T-cell (primary cell): Measurements from ENCODE around the gene JDP2. TPM values are rescaled to one million over a fixed set of nuclear protein-coding genes. Genes with fewer than 3 reads are reported as not detected.
A peak's percentile ranks its signal among the peaks of the same experiment; 100 is the strongest.

Source experiments
- ATAC-seq, 4 experiments: fragments of 200-7000 bp in 3 of 4; fragments of 150-1000 bp in 1 of 4; cut with Tn5 transposase; replicated peaks in 1 of 4; 1 replicate in 3 of 4; 2 replicates in 1 of 4; pipeline ENCODE4 v1.10.0; 2021; ENCODE audit warnings: moderate library complexity in 3 of 4, mild to moderate bottlenecking in 2 of 4, moderate number of reproducible peaks in 1 of 4
- CTCF ChIA-PET, 2 donors: fragments of 300-600 bp; sonication (Branson Sonifier 250); formaldehyde crosslinking; loops; one replicate each; lab custom pipeline; 2022; ENCODE audit warnings: antibody characterized with exemption in 2 of 2; lab: Charles Lee
- POLR2A ChIA-PET, 2 donors: fragments of 300-600 bp; sonication (Branson Sonifier 250); formaldehyde crosslinking; loops; one replicate each; lab custom pipeline; 2022; ENCODE audit warnings: antibody characterized with exemption in 2 of 2; lab: Charles Lee
- DNase-seq, 35 experiments: peaks; one replicate each; pipeline versions ENCODE4 v3.0.0 to v3.0.0-alpha.2; 2013 to 2023
- H3K27ac ChIP-seq: one replicate; pipeline ENCODE4 v1.5.1; 2013; ENCODE audit warnings: low read length
- H3K27me3 ChIP-seq, 2 experiments: replicated peaks in 1 of 2; 1 replicate in 1 of 2; 2 replicates in 1 of 2; pipeline versions ENCODE4 v1.6.1 to v1.7.0; 2013; ENCODE audit warnings: low read length in 1 of 2, mixed read lengths in 1 of 2; ENCODE audit not compliant: control insufficient read depth in 2 of 2, insufficient read depth in 2 of 2; ENCODE audit errors: extremely low read depth in 1 of 2
- H3K36me3 ChIP-seq, 2 donors: 1 replicate in 1 of 2; 2 replicates in 1 of 2; pipeline versions ENCODE4 v1.6.1 to v1.7.0; 2013; ENCODE audit warnings: low read length in 1 of 2; ENCODE audit not compliant: control insufficient read depth in 2 of 2, insufficient read depth in 1 of 2; ENCODE audit errors: extremely low read depth in 1 of 2
- H3K4me1 ChIP-seq, 2 experiments: 1 replicate in 1 of 2; 2 replicates in 1 of 2; pipeline versions ENCODE4 v1.6.1 to v1.7.0; 2013; ENCODE audit warnings: low read length in 2 of 2, mixed read lengths in 1 of 2; ENCODE audit not compliant: insufficient read depth in 2 of 2, control insufficient read depth in 1 of 2; ENCODE audit errors: extremely low read depth in 1 of 2
- H3K4me3 ChIP-seq, 2 donors: 1 replicate in 1 of 2; 2 replicates in 1 of 2; pipeline versions ENCODE4 v1.5.1 to v1.7.0; 2013; ENCODE audit warnings: mild to moderate bottlenecking in 2 of 2, low read length in 1 of 2, moderate library complexity in 1 of 2; ENCODE audit not compliant: control insufficient read depth in 1 of 2; ENCODE audit errors: extremely low read depth in 1 of 2
- H3K9me3 ChIP-seq: 2 replicates; pipeline ENCODE4 v1.7.0; 2013
- H3K27ac Mint-ChIP-seq, 2 donors: one replicate each; pipeline ENCODE4 v1.8.0; 2020 to 2021; ENCODE audit warnings: mild to moderate bottlenecking in 2 of 2, mixed read lengths in 2 of 2
- H3K27me3 Mint-ChIP-seq, 2 donors: one replicate each; pipeline ENCODE4 v1.8.0; 2021 to 2022; ENCODE audit warnings: mixed read lengths in 2 of 2
- H3K36me3 Mint-ChIP-seq: one replicate; pipeline ENCODE4 v1.8.0; 2021; ENCODE audit warnings: mixed read lengths
- H3K4me1 Mint-ChIP-seq, 3 donors: one replicate each; pipeline ENCODE4 v1.8.0; 2020 to 2022; ENCODE audit warnings: mixed read lengths in 3 of 3, mild to moderate bottlenecking in 1 of 3
- H3K4me3 Mint-ChIP-seq, 3 donors: one replicate each; pipeline ENCODE4 v1.8.0; 2020 to 2022; ENCODE audit warnings: mild to moderate bottlenecking in 3 of 3, mixed read lengths in 3 of 3, moderate library complexity in 3 of 3
- H3K9me3 Mint-ChIP-seq, 3 donors: one replicate each; pipeline ENCODE4 v1.8.0; 2020 to 2022; ENCODE audit warnings: mixed read lengths in 3 of 3
- WGBS: methylation state at CpG from one replicate; pipeline ENCODE4 v1.1.5; 2013; ENCODE audit warnings: missing lambda C conversion rate; ENCODE audit not compliant: insufficient coverage; 5-methylcytosine and 5-hydroxymethylcytosine counted together
- total RNA-seq, 35 experiments: library from RNA in 6 of 35; stranded (reverse) in 6 of 35; fragments of 120-200 nt in 1 of 35; gene quantifications; one replicate each; pipeline versions ENCODE4 v1.2.1 to v1.2.4 and lab custom pipeline; 2013 to 2026

The JDP2 gene
- total RNA-seq, 5 donors from 2014 or later (not counting 1 experiment from before 2014, with no cell fraction given), result 0.45 to 0.93 (median 0.76) TPM

- Mint-ChIP-seq H3K9me3 (no peaks in the 10 kb centered on the region), H3K27me3 (peaks cover 0 to 6% of the 10 kb centered on the region in 2 donors), H3K36me3 (no peaks in the 10 kb centered on the region), H3K27ac (peak overlapping the region in 1 of 2 donors; percentile 44), H3K4me3 (no peak overlapping the region), H3K4me1 (peaks cover 11 to 16% (median 14%) of the 10 kb centered on the region in 3 donors)
- WGBS, result 47% methylated on average over 6 of the region's 16 CpGs
- DNase-seq (peak in 10 of 35 experiments; percentile 4 to 32 (median 13)), ATAC-seq (peak; percentile 37 to 91 (median 50))
- Histone ChIP-seq H3K4me1 (peaks cover 6 to 10% of the 10 kb centered on the region in 2 experiments), H3K27ac (no peak overlapping the region), H3K27me3 (peaks cover 0 to 5% of the 10 kb centered on the region in 2 experiments), H3K36me3 (no peaks in the 10 kb centered on the region), H3K4me3 (peak overlapping the region in 1 of 2 donors; percentile 44), H3K9me3 (no peaks in the 10 kb centered on the region)
- ChIA-PET POLR2A (no interaction called here), CTCF (no interaction called here)
These were observed 8.7 kb upstream of the JDP2 start for GRCh38 chr14:75418850-75419768.

- H3K9me3 ChIP-seq, result no peaks in the 10 kb centered on the region
- Mint-ChIP-seq H3K9me3 (no peaks in the 10 kb centered on the region), H3K4me1 (peaks cover 15 to 21% (median 16%) of the 10 kb centered on the region in 3 donors), H3K36me3 (no peaks in the 10 kb centered on the region), H3K4me3 (no peak overlapping the region), H3K27ac (no peak overlapping the region), H3K27me3 (peaks cover 7 to 22% of the 10 kb centered on the region in 2 donors)
- H3K27me3 ChIP-seq, result peaks cover 0 to 14% of the 10 kb centered on the region in 2 experiments
- WGBS, result 48% methylated on average over 3 of the region's 8 CpGs
- H3K36me3 ChIP-seq, result no peaks in the 10 kb centered on the region
- no peak for DNase-seq
- H3K27ac ChIP-seq, result no peak overlapping the region
- ATAC-seq, result no peak
- H3K4me1 ChIP-seq, result peaks cover 10% of the 10 kb centered on the region in 2 experiments
- no peak overlapping the region for H3K4me3 ChIP-seq
- POLR2A ChIA-PET, result no interaction called here
- CTCF ChIA-PET, result no interaction called here
These were observed 5.7 kb upstream of the JDP2 start for GRCh38 chr14:75422169-75422568.

GRCh38 chr14:75424496-75424895 lies 3.3 kb upstream of the JDP2 start:
- CTCF ChIA-PET, result no interaction called here

GRCh38 chr14:75425446-75425845 lies 2.4 kb upstream of the JDP2 start:
- ATAC-seq, result no peak
- ChIA-PET POLR2A (no interaction called here), CTCF (interaction anchor here in 1 of 2 donors (0.5 kb wide), 1 partner anchor 133 kb away, joined by 3 read pairs; no protein-coding TSS in a partner anchor)
- DNase-seq, result no peak
- H3K27ac Mint-ChIP-seq, result no peak overlapping the region
- no peaks in the 10 kb centered on the region for H3K36me3 ChIP-seq
- H3K27me3 Mint-ChIP-seq, result peaks cover 7 to 27% of the 10 kb centered on the region in 2 donors
- no peak overlapping the region for H3K27ac ChIP-seq
- H3K4me3 ChIP-seq, result no peak overlapping the region
- no peaks in the 10 kb centered on the region for H3K9me3 ChIP-seq
- WGBS, result 67% methylated on average over 1 of the region's 4 CpGs
- H3K4me3 Mint-ChIP-seq, result no peak overlapping the region
- H3K27me3 ChIP-seq, result peaks cover 0 to 26% of the 10 kb centered on the region in 2 experiments
- H3K4me1 ChIP-seq, result peaks cover 0 to 19% of the 10 kb centered on the region in 2 experiments
- no peaks in the 10 kb centered on the region for H3K36me3 Mint-ChIP-seq
- no peaks in the 10 kb centered on the region for H3K9me3 Mint-ChIP-seq
- H3K4me1 Mint-ChIP-seq, result peaks cover 7 to 12% (median 7%) of the 10 kb centered on the region in 3 donors

More at GRCh38 chr14:75424496-75424895, 3.3 kb upstream of the JDP2 start:
- Histone ChIP-seq H3K36me3 (no peaks in the 10 kb centered on the region), H3K4me1 (peaks cover 2 to 19% of the 10 kb centered on the region in 2 experiments), H3K9me3 (no peaks in the 10 kb centered on the region), H3K4me3 (no peak overlapping the region), H3K27me3 (peaks cover 0 to 24% of the 10 kb centered on the region in 2 experiments), H3K27ac (no peak overlapping the region)
- no peak overlapping the region for H3K4me3 Mint-ChIP-seq
- no peaks in the 10 kb centered on the region for H3K36me3 Mint-ChIP-seq
- H3K27me3 Mint-ChIP-seq, result peaks cover 7 to 27% of the 10 kb centered on the region in 2 donors
- peaks cover 8 to 20% (median 13%) of the 10 kb centered on the region in 3 donors for H3K4me1 Mint-ChIP-seq
- H3K27ac Mint-ChIP-seq, result no peak overlapping the region
- POLR2A ChIA-PET, result interaction anchor here in 1 of 2 donors (0.5 kb wide), 1 partner anchor 1136 kb away, joined by 7 read pairs; no protein-coding TSS in a partner anchor
- no CpG with 5 or more reads among the region's 1 CpG for WGBS
- DNase-seq, result no peak
- ATAC-seq, result no peak
- no peaks in the 10 kb centered on the region for H3K9me3 Mint-ChIP-seq

- CTCF ChIA-PET, result no interaction called here
- H3K4me3 ChIP-seq, result peak overlapping the region in 1 of 2 donors; percentile 50
These were observed 1.3 kb upstream of the JDP2 start for GRCh38 chr14:75426332-75427125.

GRCh38 chr14:75427126-75427481 lies 718 bp upstream of the JDP2 start:
- Histone ChIP-seq H3K9me3 (no peaks in the 10 kb centered on the region), H3K36me3 (no peaks in the 10 kb centered on the region), H3K27ac (no peak overlapping the region), H3K4me1 (peaks cover 0 to 19% of the 10 kb centered on the region in 2 experiments), H3K27me3 (peaks cover 0 to 37% of the 10 kb centered on the region in 2 experiments), H3K4me3 (peak overlapping the region; percentile 50 to 64)
- Mint-ChIP-seq H3K27me3 (peaks cover 7 to 25% of the 10 kb centered on the region in 2 donors), H3K9me3 (no peaks in the 10 kb centered on the region), H3K27ac (no peak overlapping the region), H3K4me1 (peaks cover 7 to 12% (median 7%) of the 10 kb centered on the region in 3 donors), H3K36me3 (no peaks in the 10 kb centered on the region), H3K4me3 (peak overlapping the region; percentile 47 to 71 (median 64))
- ChIA-PET CTCF (no interaction called here), POLR2A (no interaction called here)
- ATAC-seq, result peak in 2 of 4 experiments; percentile 2 to 11
- peak in 1 of 35 experiments; percentile 4 for DNase-seq
- 69% methylated on average over 5 of the region's 15 CpGs for WGBS

More at GRCh38 chr14:75426332-75427125, 1.3 kb upstream of the JDP2 start:
- Histone ChIP-seq H3K4me1 (peaks cover 0 to 19% of the 10 kb centered on the region in 2 experiments), H3K9me3 (no peaks in the 10 kb centered on the region), H3K27ac (no peak overlapping the region), H3K27me3 (peaks cover 0 to 36% of the 10 kb centered on the region in 2 experiments), H3K36me3 (no peaks in the 10 kb centered on the region)
- POLR2A ChIA-PET, result no interaction called here
- Mint-ChIP-seq H3K27ac (peak overlapping the region in 1 of 2 donors; percentile 31), H3K27me3 (peaks cover 7 to 27% of the 10 kb centered on the region in 2 donors), H3K9me3 (no peaks in the 10 kb centered on the region), H3K36me3 (no peaks in the 10 kb centered on the region), H3K4me3 (peak overlapping the region; percentile 47 to 71 (median 64)), H3K4me1 (peaks cover 7 to 12% (median 7%) of the 10 kb centered on the region in 3 donors)
- DNase-seq (no peak), ATAC-seq (no peak)
- 40% methylated on average over 1 of the region's 10 CpGs for WGBS
